ENCODE measurements around the gene EME1. TPM values are rescaled to one million over a fixed set of nuclear protein-coding genes. Genes with fewer than 3 reads are reported as not detected.

EME1 gene
- total and polyA plus RNA-seq, 2 experiments from 2014 or later: 14.4 to 15.9 TPM

DNA sequence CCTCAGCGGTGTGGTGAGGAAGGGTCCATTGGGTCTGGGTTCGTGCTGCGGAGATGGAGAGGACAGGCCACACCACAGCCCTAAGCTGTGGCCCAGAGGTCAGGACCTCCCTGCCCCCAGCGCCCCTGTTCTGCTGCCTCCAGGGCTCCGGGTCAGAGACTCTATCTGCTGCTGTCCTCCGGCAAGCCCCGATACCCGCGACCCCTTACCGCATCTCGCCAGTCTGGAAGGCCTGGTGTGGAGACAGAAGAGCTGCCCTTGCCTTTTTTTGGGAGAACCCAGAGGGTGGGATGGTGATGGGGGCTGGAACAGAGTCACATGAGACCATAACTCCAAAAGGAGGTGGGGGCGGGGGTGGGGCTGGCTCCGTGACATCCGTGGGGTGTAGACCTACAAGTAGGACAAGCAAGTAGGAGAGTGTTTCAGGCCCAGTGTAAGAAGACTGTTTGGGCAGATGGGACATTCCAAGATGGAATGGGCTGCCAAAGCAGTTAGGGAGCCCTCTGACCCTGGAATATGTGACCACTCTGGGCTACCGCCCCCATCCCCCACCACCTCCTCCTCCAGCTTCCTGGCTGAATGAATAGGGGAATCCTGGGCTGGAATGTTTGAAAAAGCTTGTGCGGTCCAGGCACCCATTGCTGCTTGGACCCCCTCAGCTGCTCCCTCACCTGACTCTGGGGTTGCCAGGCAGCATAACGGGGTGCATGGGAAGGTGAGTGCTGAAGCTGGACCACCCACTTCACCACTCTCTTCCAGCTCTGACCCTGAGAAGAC, 25.7 kb upstream of the EME1 start:
- ATAC-seq: peak; percentile 28
- H3K4me2 ChIP-seq: peak overlapping the region; percentile 98
- H3K27me3 ChIP-seq (ENCODE audit: insufficient read depth): peaks cover 15% of the 10 kb centered on the region; the same call in 1 of the 2 replicates
- no peak overlapping the region for H2AFZ ChIP-seq
- peak overlapping the region; percentile 87 for H3K4me3 ChIP-seq
- H3K4me1 Mint-ChIP-seq: peaks cover 37% of the 10 kb centered on the region
- DNase-seq (ENCODE audit: low spot score): peak; percentile 75
- TF ChIP-seq, protein P1, sequence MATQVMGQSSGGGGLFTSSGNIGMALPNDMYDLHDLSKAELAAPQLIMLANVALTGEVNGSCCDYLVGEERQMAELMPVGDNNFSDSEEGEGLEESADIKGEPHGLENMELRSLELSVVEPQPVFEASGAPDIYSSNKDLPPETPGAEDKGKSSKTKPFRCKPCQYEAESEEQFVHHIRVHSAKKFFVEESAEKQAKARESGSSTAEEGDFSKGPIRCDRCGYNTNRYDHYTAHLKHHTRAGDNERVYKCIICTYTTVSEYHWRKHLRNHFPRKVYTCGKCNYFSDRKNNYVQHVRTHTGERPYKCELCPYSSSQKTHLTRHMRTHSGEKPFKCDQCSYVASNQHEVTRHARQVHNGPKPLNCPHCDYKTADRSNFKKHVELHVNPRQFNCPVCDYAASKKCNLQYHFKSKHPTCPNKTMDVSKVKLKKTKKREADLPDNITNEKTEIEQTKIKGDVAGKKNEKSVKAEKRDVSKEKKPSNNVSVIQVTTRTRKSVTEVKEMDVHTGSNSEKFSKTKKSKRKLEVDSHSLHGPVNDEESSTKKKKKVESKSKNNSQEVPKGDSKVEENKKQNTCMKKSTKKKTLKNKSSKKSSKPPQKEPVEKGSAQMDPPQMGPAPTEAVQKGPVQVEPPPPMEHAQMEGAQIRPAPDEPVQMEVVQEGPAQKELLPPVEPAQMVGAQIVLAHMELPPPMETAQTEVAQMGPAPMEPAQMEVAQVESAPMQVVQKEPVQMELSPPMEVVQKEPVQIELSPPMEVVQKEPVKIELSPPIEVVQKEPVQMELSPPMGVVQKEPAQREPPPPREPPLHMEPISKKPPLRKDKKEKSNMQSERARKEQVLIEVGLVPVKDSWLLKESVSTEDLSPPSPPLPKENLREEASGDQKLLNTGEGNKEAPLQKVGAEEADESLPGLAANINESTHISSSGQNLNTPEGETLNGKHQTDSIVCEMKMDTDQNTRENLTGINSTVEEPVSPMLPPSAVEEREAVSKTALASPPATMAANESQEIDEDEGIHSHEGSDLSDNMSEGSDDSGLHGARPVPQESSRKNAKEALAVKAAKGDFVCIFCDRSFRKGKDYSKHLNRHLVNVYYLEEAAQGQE (IDR thresholded peaks at IDR 0.05; ENCODE audit: unreplicated experiment): no peak
- peak; percentile 14; the same call in 1 of the 2 replicates for TF ChIP-seq POLR2AphosphoS5 (IDR thresholded peaks at IDR 0.05; ENCODE audit: low read depth)
- TF ChIP-seq, protein P2, sequence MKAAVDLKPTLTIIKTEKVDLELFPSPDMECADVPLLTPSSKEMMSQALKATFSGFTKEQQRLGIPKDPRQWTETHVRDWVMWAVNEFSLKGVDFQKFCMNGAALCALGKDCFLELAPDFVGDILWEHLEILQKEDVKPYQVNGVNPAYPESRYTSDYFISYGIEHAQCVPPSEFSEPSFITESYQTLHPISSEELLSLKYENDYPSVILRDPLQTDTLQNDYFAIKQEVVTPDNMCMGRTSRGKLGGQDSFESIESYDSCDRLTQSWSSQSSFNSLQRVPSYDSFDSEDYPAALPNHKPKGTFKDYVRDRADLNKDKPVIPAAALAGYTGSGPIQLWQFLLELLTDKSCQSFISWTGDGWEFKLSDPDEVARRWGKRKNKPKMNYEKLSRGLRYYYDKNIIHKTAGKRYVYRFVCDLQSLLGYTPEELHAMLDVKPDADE (IDR thresholded peaks at IDR 0.05): 0 out of 2 replicates have a peak, but pooled peaks have one; percentile 14
- no peak overlapping the region for H3K27ac Mint-ChIP-seq
- H3K9me3 Mint-ChIP-seq: no peaks in the 10 kb centered on the region; the same call in 2 of the 3 replicates
- peaks cover 24% of the 10 kb centered on the region for H3K27me3 Mint-ChIP-seq (ENCODE audit: insufficient read depth, low read depth, poor library complexity)
- peaks cover 29% of the 10 kb centered on the region for H3K79me2 ChIP-seq (replicated peaks; ENCODE audit: insufficient read depth)
- H3K36me3 Mint-ChIP-seq (ENCODE audit: low read depth): peaks cover 4% of the 10 kb centered on the region; the same call in 1 of the 3 replicates
- H3K4me1 ChIP-seq (ENCODE audit: insufficient read depth): peaks cover 18% of the 10 kb centered on the region
- H3K36me3 ChIP-seq (ENCODE audit: insufficient read depth): no peaks in the 10 kb centered on the region
- H3K4me3 Mint-ChIP-seq: peak overlapping the region; percentile 95
- no peaks in the 10 kb centered on the region for H3F3A ChIP-seq (replicated peaks; ENCODE audit: low read depth)
- no peak overlapping the region for H3K27ac ChIP-seq (ENCODE audit: low read depth)
- peaks cover 6% of the 10 kb centered on the region; the same call in 1 of the 2 replicates for H4K20me1 ChIP-seq (replicated peaks; ENCODE audit: insufficient read depth)
- H3K9me2 ChIP-seq (ENCODE audit: insufficient read depth): no peaks in the 10 kb centered on the region

DNA sequence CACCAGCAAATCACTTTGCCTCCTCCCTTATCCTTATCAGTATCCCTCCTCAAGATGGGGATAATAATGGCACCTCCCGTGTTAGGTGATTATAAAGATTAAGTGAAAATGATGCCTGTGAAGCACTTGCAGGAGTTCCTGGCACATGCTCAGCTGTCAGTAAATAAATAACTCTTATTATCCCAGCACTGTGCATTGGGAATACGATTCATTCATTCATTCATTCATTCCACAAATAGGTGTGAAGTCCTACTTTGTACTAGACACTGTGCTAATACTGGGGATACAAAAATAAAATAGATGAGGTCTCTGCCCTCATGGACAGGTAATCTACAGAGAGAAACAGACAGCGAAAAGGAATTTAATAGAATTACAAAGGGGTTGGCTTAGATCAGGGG, 25.1 kb upstream of the EME1 start:
- Mint-ChIP-seq H3K4me3 (peak overlapping the region; percentile 95), H3K36me3 (ENCODE audit: low read depth) (peaks cover 4% of the 10 kb centered on the region; the same call in 1 of the 3 replicates), H3K27me3 (ENCODE audit: insufficient read depth, low read depth, poor library complexity) (peaks cover 25% of the 10 kb centered on the region), H3K27ac (no peak overlapping the region), H3K4me1 (peaks cover 37% of the 10 kb centered on the region), H3K9me3 (no peaks in the 10 kb centered on the region; the same call in 2 of the 3 replicates)
- H3K4me3 ChIP-seq: peak overlapping the region; percentile 87
- ATAC-seq (no peak), DNase-seq (ENCODE audit: low spot score) (no peak)
- peaks cover 6% of the 10 kb centered on the region; the same call in 1 of the 2 replicates for H4K20me1 ChIP-seq (replicated peaks; ENCODE audit: insufficient read depth)
- no peaks in the 10 kb centered on the region for H3K36me3 ChIP-seq (ENCODE audit: insufficient read depth)
- H3K79me2 ChIP-seq (replicated peaks; ENCODE audit: insufficient read depth): peaks cover 29% of the 10 kb centered on the region
- no peak overlapping the region for H2AFZ ChIP-seq
- no peak overlapping the region for H3K27ac ChIP-seq (ENCODE audit: low read depth)
- peaks cover 18% of the 10 kb centered on the region for H3K4me1 ChIP-seq (ENCODE audit: insufficient read depth)
- peaks cover 15% of the 10 kb centered on the region; the same call in 1 of the 2 replicates for H3K27me3 ChIP-seq (ENCODE audit: insufficient read depth)
- H3F3A ChIP-seq (replicated peaks; ENCODE audit: low read depth): no peaks in the 10 kb centered on the region
- H3K4me2 ChIP-seq: peak overlapping the region; percentile 98
- no peaks in the 10 kb centered on the region for H3K9me2 ChIP-seq (ENCODE audit: insufficient read depth)
- TF ChIP-seq, protein P3, sequence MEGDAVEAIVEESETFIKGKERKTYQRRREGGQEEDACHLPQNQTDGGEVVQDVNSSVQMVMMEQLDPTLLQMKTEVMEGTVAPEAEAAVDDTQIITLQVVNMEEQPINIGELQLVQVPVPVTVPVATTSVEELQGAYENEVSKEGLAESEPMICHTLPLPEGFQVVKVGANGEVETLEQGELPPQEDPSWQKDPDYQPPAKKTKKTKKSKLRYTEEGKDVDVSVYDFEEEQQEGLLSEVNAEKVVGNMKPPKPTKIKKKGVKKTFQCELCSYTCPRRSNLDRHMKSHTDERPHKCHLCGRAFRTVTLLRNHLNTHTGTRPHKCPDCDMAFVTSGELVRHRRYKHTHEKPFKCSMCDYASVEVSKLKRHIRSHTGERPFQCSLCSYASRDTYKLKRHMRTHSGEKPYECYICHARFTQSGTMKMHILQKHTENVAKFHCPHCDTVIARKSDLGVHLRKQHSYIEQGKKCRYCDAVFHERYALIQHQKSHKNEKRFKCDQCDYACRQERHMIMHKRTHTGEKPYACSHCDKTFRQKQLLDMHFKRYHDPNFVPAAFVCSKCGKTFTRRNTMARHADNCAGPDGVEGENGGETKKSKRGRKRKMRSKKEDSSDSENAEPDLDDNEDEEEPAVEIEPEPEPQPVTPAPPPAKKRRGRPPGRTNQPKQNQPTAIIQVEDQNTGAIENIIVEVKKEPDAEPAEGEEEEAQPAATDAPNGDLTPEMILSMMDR (conservative IDR thresholded peaks at IDR 0.05; ENCODE audit: low read depth in 2 of 2): no peak
- TF ChIP-seq ZNF114 (CRISPR knock-in tag; IDR thresholded peaks at IDR 0.05): no peak
